Mononuclear cell (primary cell): ENCODE data around the gene WSCD2. TPM values are rescaled to one million over a fixed set of nuclear protein-coding genes. Genes with fewer than 3 reads are reported as not detected.

ENCODE experiments used
- H3K27me3 ChIP-seq: 2 replicates; pipeline ENCODE4 v1.6.0; 2011; ENCODE audit warnings: low read length, control low read depth; ENCODE audit not compliant: insufficient read depth
- H3K4me1 ChIP-seq: 2 replicates; pipeline ENCODE4 v1.5.1; 2011; ENCODE audit warnings: mild to moderate bottlenecking, low read length, control low read depth; ENCODE audit not compliant: insufficient read depth
- H3K4me3 ChIP-seq: 2 replicates; pipeline ENCODE4 v1.5.1; 2011; ENCODE audit warnings: mild to moderate bottlenecking, low read length, moderate library complexity
- H3K9me3 ChIP-seq: 2 replicates; pipeline ENCODE4 v1.5.1; 2011; ENCODE audit warnings: low read depth, mild to moderate bottlenecking, control low read depth, low read length
- total RNA-seq: library from RNA; depleted of rRNA; stranded (reverse); fragments of >200 nt; gene quantifications from one replicate; pipeline ENCODE4 v1.2.3, GENCODE V29; 2012

The WSCD2 gene
- total RNA-seq, 1 donor = 0.10 TPM

GRCh38 chr12:108270849-108271143, 141.7 kb downstream of the WSCD2 start:
- Histone ChIP-seq H3K4me3 (no peak overlapping the region), H3K4me1 (peaks cover 28% of the 10 kb centered on the region), H3K9me3 (no peaks in the 10 kb centered on the region)

DNA sequence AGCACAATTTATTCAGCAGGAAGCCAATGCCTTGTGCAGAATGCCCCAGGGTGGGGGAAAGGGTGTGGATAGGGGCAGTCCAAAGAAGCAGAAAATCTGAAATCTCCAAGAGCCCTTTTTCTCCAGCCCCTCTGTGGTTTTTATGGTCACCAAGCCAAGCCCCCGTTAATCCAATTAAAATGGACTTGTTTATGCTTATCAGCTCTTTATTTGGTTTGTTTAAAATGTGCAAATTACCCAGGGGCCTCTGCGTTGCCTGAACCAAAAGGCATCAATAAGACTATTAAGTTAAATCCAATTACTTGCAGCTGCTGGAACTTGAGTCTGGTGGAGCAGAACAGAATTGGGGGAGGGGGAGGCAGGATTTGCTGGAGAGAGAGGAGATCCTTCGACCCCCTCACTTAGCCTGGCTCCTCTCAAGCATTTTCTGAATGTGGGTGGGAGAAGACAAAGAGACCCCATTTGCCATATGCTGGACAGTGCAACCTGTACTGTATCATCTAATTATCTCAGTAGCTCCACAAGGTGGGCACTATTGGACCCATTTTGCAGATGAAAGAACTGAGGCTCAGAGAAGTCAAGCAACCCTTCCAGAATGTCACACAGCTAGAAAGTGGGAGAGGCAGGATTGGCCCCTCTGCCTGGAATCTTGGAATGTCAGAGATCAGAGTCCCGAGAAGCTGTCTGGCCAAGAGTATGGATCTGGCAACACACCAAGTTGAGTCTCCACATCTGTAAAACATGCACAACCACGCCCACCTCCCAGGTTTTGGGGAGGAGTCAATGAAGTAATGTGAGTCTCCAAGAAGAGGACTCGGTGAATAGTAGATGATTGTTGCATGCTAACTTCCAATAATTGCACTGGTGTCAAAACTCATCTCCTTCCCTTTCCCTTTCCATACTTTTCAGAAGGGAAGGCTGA, 143.1 kb downstream of the WSCD2 start:
- H3K9me3 ChIP-seq = no peaks in the 10 kb centered on the region
- no peaks in the 10 kb centered on the region for H3K27me3 ChIP-seq
- H3K4me3 ChIP-seq = no peak overlapping the region
- peaks cover 28% of the 10 kb centered on the region for H3K4me1 ChIP-seq

More at GRCh38 chr12:108270849-108271143, 141.7 kb downstream of the WSCD2 start:
- H3K27me3 ChIP-seq = peaks cover 3% of the 10 kb centered on the region

GRCh38 chr12:108273217-108273616, 144.1 kb downstream of the WSCD2 start:
- no peaks in the 10 kb centered on the region for H3K9me3 ChIP-seq
- H3K27me3 ChIP-seq = no peaks in the 10 kb centered on the region
- H3K4me3 ChIP-seq = no peak overlapping the region
- H3K4me1 ChIP-seq = peaks cover 26% of the 10 kb centered on the region

GRCh38 chr12:108277613-108278012, 148.5 kb downstream of the WSCD2 start:
- Histone ChIP-seq H3K4me1 (peaks cover 10% of the 10 kb centered on the region), H3K27me3 (no peaks in the 10 kb centered on the region), H3K9me3 (no peaks in the 10 kb centered on the region), H3K4me3 (no peak overlapping the region)

- Histone ChIP-seq H3K27me3 (no peaks in the 10 kb centered on the region), H3K9me3 (no peaks in the 10 kb centered on the region), H3K4me3 (no peak overlapping the region), H3K4me1 (peaks cover 28% of the 10 kb centered on the region)
Measured at GRCh38 chr12:108282160-108282559, 153.1 kb downstream of the WSCD2 start.

- H3K27me3 ChIP-seq = no peaks in the 10 kb centered on the region
- no peak overlapping the region for H3K4me3 ChIP-seq
- peaks cover 28% of the 10 kb centered on the region for H3K4me1 ChIP-seq
- no peaks in the 10 kb centered on the region for H3K9me3 ChIP-seq
Measured at GRCh38 chr12:108282676-108283075, 153.6 kb downstream of the WSCD2 start.

DNA sequence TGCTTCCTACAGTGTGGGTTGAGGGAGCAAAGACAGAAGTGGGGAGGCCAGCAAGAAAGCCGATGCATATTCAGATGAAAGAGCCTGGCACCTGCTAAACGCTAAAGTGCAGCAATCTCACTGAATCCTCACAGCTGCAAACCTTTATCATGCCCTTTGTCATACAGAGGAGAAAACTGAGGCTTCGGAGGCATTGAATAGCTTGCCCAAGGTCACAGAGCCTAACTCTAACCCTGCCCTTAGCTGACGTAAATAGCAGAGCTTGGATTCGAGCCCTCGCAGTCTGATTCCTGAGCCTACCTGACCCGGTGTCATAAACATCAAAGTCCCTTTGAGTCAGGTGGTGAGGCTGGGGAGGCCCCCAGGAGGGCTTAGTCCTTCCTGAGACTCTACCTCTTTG, 155.1 kb downstream of the WSCD2 start:
- Histone ChIP-seq H3K4me3 (no peak overlapping the region), H3K27me3 (no peaks in the 10 kb centered on the region), H3K4me1 (peaks cover 28% of the 10 kb centered on the region), H3K9me3 (no peaks in the 10 kb centered on the region)

GRCh38 chr12:108285016-108285415, 155.9 kb downstream of the WSCD2 start:
- H3K9me3 ChIP-seq = no peaks in the 10 kb centered on the region
- no peaks in the 10 kb centered on the region for H3K27me3 ChIP-seq
- peaks cover 28% of the 10 kb centered on the region for H3K4me1 ChIP-seq
- H3K4me3 ChIP-seq = no peak overlapping the region

DNA sequence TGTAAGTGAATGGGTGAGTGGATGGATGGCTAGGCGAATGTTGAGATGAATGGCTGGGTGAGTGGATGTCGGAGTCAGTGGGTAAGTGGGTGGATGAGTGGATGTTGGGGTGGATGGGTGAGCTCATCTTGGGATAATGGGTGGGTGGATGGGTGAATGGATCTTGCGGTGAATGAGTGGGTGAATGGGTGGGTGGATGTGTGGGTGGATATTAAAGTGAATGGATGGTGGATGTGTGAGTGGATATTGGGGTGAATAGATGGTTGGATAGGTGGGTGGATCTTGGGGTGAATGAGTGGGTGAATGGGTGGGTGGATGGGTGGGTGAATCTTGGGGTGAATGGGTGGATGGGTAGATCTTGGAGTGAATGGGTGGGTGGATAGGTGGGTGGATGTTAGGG, 158.1 kb downstream of the WSCD2 start:
- Histone ChIP-seq H3K27me3 (no peaks in the 10 kb centered on the region), H3K4me1 (peaks cover 22% of the 10 kb centered on the region), H3K9me3 (no peaks in the 10 kb centered on the region), H3K4me3 (no peak overlapping the region)

GRCh38 chr12:108289350-108290161, 160.5 kb downstream of the WSCD2 start:
- Histone ChIP-seq H3K9me3 (no peaks in the 10 kb centered on the region), H3K4me3 (no peak overlapping the region), H3K27me3 (no peaks in the 10 kb centered on the region), H3K4me1 (no peaks in the 10 kb centered on the region)

DNA sequence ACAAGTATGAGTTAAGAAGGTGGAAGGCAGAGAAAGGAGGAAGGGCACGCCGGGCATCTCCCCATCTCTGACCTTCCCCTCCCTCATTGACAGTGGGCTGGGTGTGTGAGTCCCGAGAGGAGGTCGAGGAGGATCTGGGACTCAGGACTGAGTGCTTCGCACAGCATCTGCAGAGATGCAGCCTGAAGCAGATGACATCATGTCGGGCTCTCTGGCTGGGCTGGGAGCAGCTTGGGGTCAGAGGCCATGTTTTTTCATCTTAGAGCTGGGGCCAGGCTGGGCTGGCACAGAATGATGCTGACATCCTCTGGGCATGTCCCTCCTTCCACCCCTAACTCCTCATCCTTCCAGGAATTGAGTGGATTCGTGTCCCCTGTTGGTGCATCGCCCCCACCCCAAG, 166.6 kb downstream of the WSCD2 start:
- Histone ChIP-seq H3K9me3 (no peaks in the 10 kb centered on the region), H3K4me1 (peaks cover 35% of the 10 kb centered on the region), H3K4me3 (no peak overlapping the region), H3K27me3 (no peaks in the 10 kb centered on the region)

DNA sequence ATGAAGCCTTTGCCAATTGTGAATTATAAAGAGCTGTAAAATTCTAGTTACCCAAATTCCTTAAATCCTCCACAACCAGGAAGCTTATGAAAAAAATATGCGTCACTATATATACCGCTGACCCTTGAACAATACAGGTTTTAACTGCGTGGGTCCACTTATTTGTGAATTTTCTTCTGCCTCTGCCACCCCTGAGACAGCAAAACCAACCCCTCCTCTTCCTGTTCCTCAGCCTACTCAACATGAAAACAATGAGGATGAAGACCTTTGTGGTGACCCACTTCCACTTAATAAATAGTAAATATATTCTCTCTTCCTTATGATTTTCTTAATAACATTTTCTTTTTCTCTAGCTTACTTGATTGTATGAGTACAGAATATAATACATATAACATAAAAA, 167.9 kb downstream of the WSCD2 start:
- peaks cover 43% of the 10 kb centered on the region for H3K4me1 ChIP-seq
- no peaks in the 10 kb centered on the region for H3K9me3 ChIP-seq
- H3K27me3 ChIP-seq = no peaks in the 10 kb centered on the region
- no peak overlapping the region for H3K4me3 ChIP-seq

- no peaks in the 10 kb centered on the region for H3K27me3 ChIP-seq
- no peak overlapping the region for H3K4me3 ChIP-seq
- H3K9me3 ChIP-seq = no peaks in the 10 kb centered on the region
- peaks cover 48% of the 10 kb centered on the region for H3K4me1 ChIP-seq
Measured at GRCh38 chr12:108297424-108297823, 168.3 kb downstream of the WSCD2 start.

DNA sequence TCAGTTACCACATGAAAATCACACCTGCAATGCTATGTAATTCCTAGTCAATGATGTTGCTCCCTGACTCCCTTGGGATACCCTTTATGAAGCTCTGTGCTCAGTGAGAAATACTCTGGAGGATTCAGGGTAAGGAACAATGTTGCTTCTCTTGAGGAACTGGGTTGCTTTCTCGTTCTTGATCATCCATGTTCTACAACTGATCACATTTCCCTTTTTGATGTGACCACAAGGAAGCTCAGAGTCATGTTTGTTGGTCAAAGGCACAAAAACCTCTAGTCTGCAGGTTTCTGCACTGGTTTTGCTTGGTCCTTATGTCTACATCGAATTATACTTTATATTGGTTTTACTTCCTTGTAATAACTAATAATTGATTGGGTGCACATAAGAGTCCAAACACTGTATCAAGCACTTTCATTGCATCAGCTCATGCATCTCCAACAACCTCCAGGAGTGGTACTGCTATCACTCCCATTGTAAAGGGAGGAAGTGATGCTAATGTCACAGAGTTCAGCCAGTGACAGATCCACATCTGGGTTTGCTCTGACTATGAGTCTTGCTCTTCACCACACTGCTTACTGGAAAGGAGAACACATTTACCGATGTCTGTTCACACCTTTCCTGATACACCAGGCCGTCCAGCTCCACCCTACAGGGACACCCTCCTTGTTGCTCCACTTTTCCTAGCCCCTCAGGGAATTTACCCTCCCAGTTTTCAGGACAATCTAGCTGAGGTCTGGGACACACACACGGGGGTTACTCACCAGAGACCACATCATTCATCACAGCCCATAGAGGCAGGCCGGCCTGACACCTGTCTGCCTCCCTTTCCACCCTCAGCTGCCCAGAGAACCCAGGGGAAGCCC, 169.0 kb downstream of the WSCD2 start:
- H3K9me3 ChIP-seq = no peaks in the 10 kb centered on the region
- peaks cover 49% of the 10 kb centered on the region for H3K4me1 ChIP-seq
- no peak overlapping the region for H3K4me3 ChIP-seq

More for the DNA sequence above, 169.0 kb downstream of the WSCD2 start:
- no peaks in the 10 kb centered on the region for H3K27me3 ChIP-seq
